Prostate gland (tissue), 2 donors: ENCODE results near the gene GRIP2. TPM values are rescaled to one million over a fixed set of nuclear protein-coding genes. Genes with fewer than 3 reads are reported as not detected.

Source experiments
- DNase-seq: peaks from one replicate; pipeline ENCODE4 v3.0.0-alpha.2; 2019; ENCODE audit warnings: low spot score
- H3K27ac ChIP-seq, 2 donors: fragments of 200-600 bp; sonication (generic); 2 replicates each; pipeline ENCODE4 v1.5.1; 2017 to 2019
- H3K27me3 ChIP-seq: fragments of 200-600 bp; sonication (generic); replicated peaks from 2 replicates; pipeline ENCODE4 v1.5.1; 2019; ENCODE audit not compliant: insufficient read depth
- H3K36me3 ChIP-seq, 2 donors: fragments of 200-600 bp; sonication (generic); 1 replicate in 1 of 2; 2 replicates in 1 of 2; pipeline versions ENCODE4 v1.5.1 to v1.8.1; 2017 to 2019
- H3K4me1 ChIP-seq: fragments of 200-600 bp; sonication (generic); replicated peaks from 2 replicates; pipeline ENCODE4 v1.5.1; 2019
- H3K4me3 ChIP-seq, 2 donors: fragments of 200-600 bp; sonication (generic); 2 replicates each; pipeline ENCODE4 v1.5.1; 2017 to 2019
- H3K9me3 ChIP-seq: fragments of 200-600 bp; sonication (generic); 2 replicates; pipeline ENCODE4 v1.5.1; 2017
- POLR2A ChIP-seq: fragments of 450-650 bp; IDR thresholded peaks from one replicate; pipeline ENCODE4 v1.6.1; 2016; ENCODE audit warnings: antibody characterized with exemption, mild to moderate bottlenecking
- POLR2AphosphoS5 ChIP-seq: sonication (generic); formaldehyde crosslinking; IDR thresholded peaks from one replicate; pipeline ENCODE4 v1.6.1; 2017; ENCODE audit warnings: antibody characterized with exemption
- WGBS: methylation state at CpG from one replicate; pipeline ENCODE4 v1.1.5; 2018; 5-methylcytosine and 5-hydroxymethylcytosine counted together
- intact Hi-C: fragments of 100-400 bp; cut with DNase I; formaldehyde crosslinking; loops from one replicate; pipeline ENCODE4 v1.14.2; 2022
- total RNA-seq, 2 donors: library from RNA; depleted of rRNA; stranded (reverse); fragments of >200 nt; gene quantifications; one replicate each; pipeline ENCODE4 v1.1.0, GENCODE V29; 2016
- TF ChIP-seq, protein P1 (sequence below), 4 experiments: fragments of 200-600 bp in 2 of 4; fragments of 450-650 bp in 2 of 4; sonication (generic) in 2 of 4; IDR thresholded peaks; 1 replicate in 3 of 4; 2 replicates in 1 of 4; pipeline ENCODE4 v1.5.1; 2016 to 2019; ENCODE audit warnings: antibody characterized with exemption in 4 of 4, mild to moderate bottlenecking in 2 of 4, moderate library complexity in 2 of 4

Gene GRIP2
- total RNA-seq, 2 donors from 2014 or later, result 0.27 to 0.62 TPM

DNA sequence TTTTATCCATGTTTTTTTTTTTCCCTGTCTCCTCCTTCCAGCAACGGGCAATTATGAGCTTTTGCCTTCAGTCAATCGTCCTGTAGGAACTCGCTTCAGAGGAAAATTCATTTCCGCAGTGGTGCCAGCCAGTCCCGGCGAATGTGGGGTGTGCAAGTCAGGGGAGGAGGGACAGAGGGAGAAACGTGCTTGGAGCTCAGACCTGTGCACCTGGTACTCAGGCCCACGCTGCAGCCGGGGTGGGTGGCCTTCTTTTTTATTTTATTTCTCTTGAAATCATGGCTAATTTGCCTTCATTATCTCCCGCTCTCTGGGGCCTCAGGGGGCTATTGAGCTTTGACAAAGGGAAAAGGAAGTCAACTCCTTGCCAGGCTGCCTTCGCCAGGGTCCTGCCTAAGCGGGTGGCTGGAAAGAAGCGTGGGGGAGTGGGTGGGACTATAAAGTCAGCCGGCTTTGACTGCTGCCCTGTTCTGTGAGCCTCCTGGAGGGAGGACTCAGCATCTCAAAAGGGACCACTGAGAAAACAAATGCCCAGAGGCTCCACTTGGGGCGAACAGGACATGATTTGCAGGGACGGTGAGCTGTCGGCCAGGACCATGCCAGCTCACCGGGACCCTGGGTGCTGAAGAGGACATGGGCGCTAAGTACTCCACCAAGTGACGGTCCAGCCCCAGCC, 5.5 kb downstream of the GRIP2 start:
- no peaks in the 10 kb centered on the region for H3K9me3 ChIP-seq
- H3K4me3 ChIP-seq, result no peak overlapping the region
- TF ChIP-seq POLR2AphosphoS5, result no peak
- TF ChIP-seq, protein P1, sequence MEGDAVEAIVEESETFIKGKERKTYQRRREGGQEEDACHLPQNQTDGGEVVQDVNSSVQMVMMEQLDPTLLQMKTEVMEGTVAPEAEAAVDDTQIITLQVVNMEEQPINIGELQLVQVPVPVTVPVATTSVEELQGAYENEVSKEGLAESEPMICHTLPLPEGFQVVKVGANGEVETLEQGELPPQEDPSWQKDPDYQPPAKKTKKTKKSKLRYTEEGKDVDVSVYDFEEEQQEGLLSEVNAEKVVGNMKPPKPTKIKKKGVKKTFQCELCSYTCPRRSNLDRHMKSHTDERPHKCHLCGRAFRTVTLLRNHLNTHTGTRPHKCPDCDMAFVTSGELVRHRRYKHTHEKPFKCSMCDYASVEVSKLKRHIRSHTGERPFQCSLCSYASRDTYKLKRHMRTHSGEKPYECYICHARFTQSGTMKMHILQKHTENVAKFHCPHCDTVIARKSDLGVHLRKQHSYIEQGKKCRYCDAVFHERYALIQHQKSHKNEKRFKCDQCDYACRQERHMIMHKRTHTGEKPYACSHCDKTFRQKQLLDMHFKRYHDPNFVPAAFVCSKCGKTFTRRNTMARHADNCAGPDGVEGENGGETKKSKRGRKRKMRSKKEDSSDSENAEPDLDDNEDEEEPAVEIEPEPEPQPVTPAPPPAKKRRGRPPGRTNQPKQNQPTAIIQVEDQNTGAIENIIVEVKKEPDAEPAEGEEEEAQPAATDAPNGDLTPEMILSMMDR (IDR thresholded peaks at IDR 0.05), result no peak
- no peak for TF ChIP-seq POLR2A
- WGBS, result 31% methylated on average over 20 of the region's 20 CpGs
- no peak overlapping the region for H3K27ac ChIP-seq
- intact Hi-C loops, result no loop called here
- no peaks in the 10 kb centered on the region for H3K36me3 ChIP-seq
- H3K27me3 ChIP-seq, result no peaks in the 10 kb centered on the region
- no peaks in the 10 kb centered on the region for H3K4me1 ChIP-seq
- DNase-seq, result no peak

DNA sequence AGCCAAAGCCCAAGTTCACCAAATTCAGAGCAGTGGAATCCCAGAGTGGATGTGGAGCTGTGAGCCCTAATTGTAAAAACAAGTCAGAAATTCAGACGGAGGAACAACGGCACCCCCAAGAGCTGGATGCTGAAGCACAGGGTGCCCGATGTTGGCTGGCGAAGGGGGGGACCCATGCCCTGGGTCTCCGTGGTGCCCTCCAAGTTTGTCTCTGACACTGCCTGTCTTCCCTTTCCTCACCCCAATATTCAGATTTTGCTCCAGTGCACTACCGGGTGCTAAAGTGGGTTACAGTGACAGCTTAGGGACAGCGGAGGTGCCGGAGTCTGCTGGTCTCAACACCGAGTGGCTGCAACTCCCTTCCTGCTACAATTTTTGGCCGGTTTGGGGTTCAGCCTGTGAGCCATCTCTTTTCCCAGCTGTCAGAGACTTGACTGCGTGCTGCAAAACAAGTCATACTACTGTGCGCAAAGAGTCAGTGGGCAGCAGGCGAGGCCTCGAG, 6.6 kb downstream of the GRIP2 start:
- WGBS, result 94% methylated on average over 14 of the region's 14 CpGs

DNA sequence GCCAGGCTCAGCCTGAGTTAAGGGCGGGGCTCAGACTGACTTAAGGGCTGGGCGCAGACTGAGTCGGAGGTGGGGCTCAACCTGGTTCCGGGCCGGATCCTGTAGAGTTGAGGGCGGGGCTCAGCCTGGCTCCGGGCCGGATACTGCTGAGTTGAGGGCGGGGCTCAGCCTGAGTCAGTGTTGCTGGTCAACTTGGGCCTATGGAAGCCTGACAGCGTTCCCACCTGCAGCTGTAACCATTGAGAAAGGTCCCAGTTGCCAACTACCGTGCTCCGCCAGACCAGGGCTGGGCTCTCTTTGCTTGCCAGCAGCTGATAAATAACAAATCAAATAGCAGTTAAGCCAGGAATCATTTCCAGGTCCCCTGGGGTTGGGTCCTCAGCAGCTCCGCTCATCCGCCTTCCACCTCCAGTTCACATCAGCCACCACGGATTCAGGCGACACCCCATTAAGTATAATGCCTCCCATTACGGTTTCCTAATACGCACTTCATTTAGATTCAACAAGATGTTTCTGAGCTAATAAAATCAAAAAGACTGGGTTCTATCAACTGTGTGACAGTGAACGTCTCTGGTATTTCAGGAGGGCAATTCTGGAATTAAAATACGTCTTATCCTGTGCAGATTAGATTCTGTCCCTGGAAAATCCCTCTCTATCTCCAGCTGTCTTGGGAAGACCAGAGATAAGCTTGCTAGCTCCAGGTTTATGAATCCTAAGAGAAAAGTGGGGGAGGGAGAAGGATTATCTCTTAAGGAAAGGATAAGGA, 7.3 kb downstream of the GRIP2 start:
- Histone ChIP-seq H3K27me3 (no peaks in the 10 kb centered on the region), H3K4me1 (no peaks in the 10 kb centered on the region), H3K4me3 (no peak overlapping the region), H3K27ac (no peak overlapping the region), H3K36me3 (no peaks in the 10 kb centered on the region), H3K9me3 (no peaks in the 10 kb centered on the region)
- peak; percentile 66 for DNase-seq
- intact Hi-C loops, result no loop called here
- no peak for TF ChIP-seq POLR2A
- peak; percentile 19 for TF ChIP-seq POLR2AphosphoS5
- 60% methylated on average over 20 of the region's 20 CpGs for WGBS

More for the DNA sequence above, 6.6 kb downstream of the GRIP2 start:
- Histone ChIP-seq H3K27me3 (no peaks in the 10 kb centered on the region), H3K4me3 (no peak overlapping the region), H3K4me1 (no peaks in the 10 kb centered on the region), H3K9me3 (no peaks in the 10 kb centered on the region), H3K36me3 (no peaks in the 10 kb centered on the region), H3K27ac (no peak overlapping the region)
- no peak for DNase-seq
- no peak for TF ChIP-seq POLR2A
- TF ChIP-seq POLR2AphosphoS5, result no peak
- intact Hi-C loops, result no loop called here

DNA sequence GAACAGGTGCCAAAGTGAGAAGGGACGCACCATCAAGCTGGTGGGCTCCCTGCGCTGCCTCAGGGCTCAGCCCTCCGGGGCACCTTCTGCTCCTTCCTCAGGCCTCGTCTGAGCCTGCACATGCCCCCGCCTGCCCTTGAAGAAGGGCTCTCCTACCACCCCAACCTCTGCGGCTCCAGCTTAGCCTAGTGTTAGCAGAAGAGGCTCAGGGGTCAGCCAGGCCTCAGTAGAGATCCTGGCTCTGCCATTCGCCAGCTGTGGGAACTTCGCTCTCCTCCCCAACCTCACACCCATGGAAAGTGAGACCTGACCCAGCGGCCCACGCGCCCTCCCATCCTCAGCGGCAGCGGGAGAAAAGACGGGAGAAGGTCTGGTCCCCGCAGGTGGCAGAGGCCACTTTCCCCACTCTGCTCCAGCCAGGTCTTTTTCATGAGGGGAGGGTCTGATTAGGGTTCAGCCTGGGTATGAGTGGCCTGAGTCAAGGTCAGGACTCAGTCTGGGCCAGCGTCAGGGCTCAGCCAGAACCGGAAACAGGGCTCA, 8.2 kb downstream of the GRIP2 start:
- H3K36me3 ChIP-seq, result no peaks in the 10 kb centered on the region
- intact Hi-C loops, result no loop called here
- no peak overlapping the region for H3K27ac ChIP-seq
- TF ChIP-seq, protein P1 (IDR thresholded peaks at IDR 0.05), result no peak
- no peak for TF ChIP-seq POLR2AphosphoS5
- TF ChIP-seq POLR2A, result no peak
- H3K27me3 ChIP-seq, result no peaks in the 10 kb centered on the region
- no peak overlapping the region for H3K4me3 ChIP-seq
- H3K4me1 ChIP-seq, result no peaks in the 10 kb centered on the region
- DNase-seq, result no peak
- WGBS, result 90% methylated on average over 17 of the region's 17 CpGs
- no peaks in the 10 kb centered on the region for H3K9me3 ChIP-seq

DNA sequence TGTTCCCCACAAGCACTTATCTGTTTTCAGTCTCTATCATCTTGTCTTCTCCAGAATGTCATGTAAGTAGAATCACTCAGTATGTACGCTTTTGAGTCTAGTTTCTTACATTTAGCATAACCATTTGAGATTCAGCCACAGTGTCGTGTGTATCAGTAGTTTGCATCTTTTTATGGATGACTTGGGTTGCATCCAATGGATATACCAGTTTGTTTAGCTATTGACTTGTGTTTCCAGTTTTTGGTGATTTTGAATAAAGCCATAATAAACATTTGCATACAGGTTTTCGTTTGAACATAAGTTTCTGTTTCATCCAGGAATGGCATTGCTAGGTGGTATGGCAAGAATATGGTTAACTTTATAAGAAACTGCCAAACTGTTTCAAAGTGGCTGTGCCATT, 12.1 kb downstream of the GRIP2 start:
- no peaks in the 10 kb centered on the region for H3K36me3 ChIP-seq
- intact Hi-C loops, result no loop called here
- no peak overlapping the region for H3K4me3 ChIP-seq
- no peaks in the 10 kb centered on the region for H3K9me3 ChIP-seq
- no peak overlapping the region for H3K27ac ChIP-seq
- 47% methylated on average over 3 of the region's 3 CpGs for WGBS
- H3K4me1 ChIP-seq, result no peaks in the 10 kb centered on the region
- H3K27me3 ChIP-seq, result no peaks in the 10 kb centered on the region
- TF ChIP-seq, protein P1 (IDR thresholded peaks at IDR 0.05), result no peak
- DNase-seq, result no peak
